Spleen (tissue), 7 donors: ENCODE results near the gene PON1.

Source experiments
- CTCF ChIP-seq, 11 experiments: fragments of 200-600 bp in 7 of 11; fragments of 450-650 bp in 4 of 11; sonication (generic) in 4 of 11; IDR thresholded peaks in 8 of 11; conservative IDR thresholded peaks in 3 of 11; 1 replicate in 7 of 11; 2 replicates in 4 of 11; pipeline versions ENCODE4 v1.4.0 to v1.8.0; 2016 to 2021; ENCODE audit warnings: antibody characterized with exemption in 11 of 11, inconsistent platforms in 4 of 11, mild to moderate bottlenecking in 1 of 11
- POLR2A ChIP-seq, 3 donors: fragments of 450-650 bp; IDR thresholded peaks; one replicate each; pipeline ENCODE4 v1.5.1; 2017; ENCODE audit warnings: antibody characterized with exemption in 3 of 3, mild to moderate bottlenecking in 1 of 3
- donor health status: DM: no; HTN: no; CAD: no; lungs with moderate emphysema.
- donor health status: DM: no; HTN: no; CAD: no.
- donor health status: DM: no; HTN: no; CAD: no.

- TF ChIP-seq CTCF (IDR thresholded peaks at IDR 0.05 in 8 of 11, conservative IDR thresholded peaks at IDR 0.05 in 3 of 11) (no peak), POLR2A (IDR thresholded peaks at IDR 0.05) (no peak)
These were observed 33.3 kb upstream of the PON1 start for GRCh38 chr7:95357623-95358022.
